OCI-LY1 (cell line): ENCODE data around the gene RAB3IP.

Experiments
- H2AFZ ChIP-seq: fragments of 200-600 bp; sonication (generic), shearing (Covaris generic); 2 replicates; pipeline ENCODE4 v1.6.0; 2014; ENCODE audit warnings: antibody characterized with exemption, mild to moderate bottlenecking, low read length
- H3F3A ChIP-seq: fragments of 200-600 bp; sonication (generic), shearing (Covaris generic); 2 replicates; pipeline ENCODE4 v1.6.0; 2014; ENCODE audit warnings: mild to moderate bottlenecking, antibody characterized with exemption, low read length, moderate library complexity; ENCODE audit not compliant: insufficient read depth
- H3K27ac ChIP-seq: fragments of 200-600 bp; sonication (generic); 2 replicates; pipeline ENCODE4 v1.5.1; 2014; ENCODE audit warnings: low read length, mixed run types, mild to moderate bottlenecking, low read depth; ENCODE audit not compliant: poor library complexity, severe bottlenecking
- H3K27me3 ChIP-seq: fragments of 200-600 bp; sonication (generic); 2 replicates; pipeline ENCODE4 v1.6.0; 2014; ENCODE audit warnings: antibody characterized with exemption, mild to moderate bottlenecking, low read length, moderate library complexity; ENCODE audit not compliant: insufficient read depth
- H3K36me3 ChIP-seq: fragments of 200-600 bp; sonication (generic); 2 replicates; pipeline ENCODE4 v1.6.1; 2014; ENCODE audit warnings: mild to moderate bottlenecking, antibody characterized with exemption, low read length, moderate library complexity, mixed read lengths; ENCODE audit not compliant: insufficient read depth
- H3K4me1 ChIP-seq: fragments of 200-600 bp; sonication (generic); 2 replicates; pipeline ENCODE4 v1.5.1; 2014; ENCODE audit warnings: mild to moderate bottlenecking, low read length, moderate library complexity; ENCODE audit not compliant: insufficient read depth, severe bottlenecking
- H3K4me2 ChIP-seq: fragments of 200-600 bp; sonication (generic), shearing (Covaris generic); 2 replicates; pipeline ENCODE4 v1.6.1; 2014; ENCODE audit warnings: low read length
- H3K4me3 ChIP-seq: fragments of 200-600 bp; sonication (generic); 2 replicates; pipeline ENCODE4 v1.5.1; 2014; ENCODE audit warnings: low read length, low read depth, mild to moderate bottlenecking, mixed read lengths; ENCODE audit not compliant: poor library complexity, severe bottlenecking
- H3K79me2 ChIP-seq: fragments of 200-600 bp; shearing (Covaris generic); 2 replicates; pipeline ENCODE4 v1.6.1; 2016; ENCODE audit warnings: mixed run types, low read length, mixed read lengths; ENCODE audit not compliant: insufficient read depth
- H3K9ac ChIP-seq: fragments of 200-600 bp; sonication (generic), shearing (Covaris generic); 2 replicates; pipeline ENCODE4 v1.6.1; 2014; ENCODE audit warnings: mild to moderate bottlenecking, low read length, mixed read lengths
- H3K9me2 ChIP-seq: fragments of 200-600 bp; sonication (generic), shearing (Covaris generic); 2 replicates; pipeline ENCODE4 v1.6.1; 2014; ENCODE audit warnings: low read depth, mild to moderate bottlenecking, low read length, mixed read lengths
- H3K9me3 ChIP-seq: fragments of 200-600 bp; shearing (Covaris generic); 2 replicates; pipeline ENCODE4 v1.6.1; 2014; ENCODE audit warnings: low read length, mixed read lengths
- H4K20me1 ChIP-seq: fragments of 200-600 bp; sonication (generic), shearing (Covaris generic); 2 replicates; pipeline ENCODE4 v1.6.0; 2016; ENCODE audit warnings: mild to moderate bottlenecking, low read length; ENCODE audit not compliant: insufficient read depth
- EZH2 ChIP-seq: fragments of 200-600 bp; sonication (generic), shearing (Covaris generic); IDR thresholded peaks from 2 replicates; pipeline ENCODE4 v1.8.0; 2017; ENCODE audit warnings: borderline replicate concordance, mixed run types, mild to moderate bottlenecking, antibody characterized with exemption, low read length, moderate library complexity, mixed read lengths
- TF ChIP-seq, protein P1 (sequence below): fragments of 200-600 bp; sonication (generic), shearing (Covaris generic); IDR thresholded peaks from 2 replicates; pipeline ENCODE4 v1.5.1; 2017; ENCODE audit warnings: mild to moderate bottlenecking, antibody characterized with exemption, low read length, moderate library complexity, mixed read lengths

The RAB3IP gene

GRCh38 chr12:69822201-69822860, 83.7 kb downstream of the RAB3IP start:
- Histone ChIP-seq H4K20me1 (no peaks in the 10 kb centered on the region), H2AFZ (no peak overlapping the region), H3K9me2 (no peaks in the 10 kb centered on the region), H3K79me2 (no peaks in the 10 kb centered on the region), H3K27ac (no peak overlapping the region), H3K4me1 (no peaks in the 10 kb centered on the region), H3K9me3 (no peaks in the 10 kb centered on the region), H3K4me3 (no peak overlapping the region), H3K27me3 (no peaks in the 10 kb centered on the region), H3K36me3 (no peaks in the 10 kb centered on the region), H3K9ac (no peak overlapping the region), H3K4me2 (no peak overlapping the region), H3F3A (no peaks in the 10 kb centered on the region)
- no peak for TF ChIP-seq EZH2
- TF ChIP-seq, protein P1, sequence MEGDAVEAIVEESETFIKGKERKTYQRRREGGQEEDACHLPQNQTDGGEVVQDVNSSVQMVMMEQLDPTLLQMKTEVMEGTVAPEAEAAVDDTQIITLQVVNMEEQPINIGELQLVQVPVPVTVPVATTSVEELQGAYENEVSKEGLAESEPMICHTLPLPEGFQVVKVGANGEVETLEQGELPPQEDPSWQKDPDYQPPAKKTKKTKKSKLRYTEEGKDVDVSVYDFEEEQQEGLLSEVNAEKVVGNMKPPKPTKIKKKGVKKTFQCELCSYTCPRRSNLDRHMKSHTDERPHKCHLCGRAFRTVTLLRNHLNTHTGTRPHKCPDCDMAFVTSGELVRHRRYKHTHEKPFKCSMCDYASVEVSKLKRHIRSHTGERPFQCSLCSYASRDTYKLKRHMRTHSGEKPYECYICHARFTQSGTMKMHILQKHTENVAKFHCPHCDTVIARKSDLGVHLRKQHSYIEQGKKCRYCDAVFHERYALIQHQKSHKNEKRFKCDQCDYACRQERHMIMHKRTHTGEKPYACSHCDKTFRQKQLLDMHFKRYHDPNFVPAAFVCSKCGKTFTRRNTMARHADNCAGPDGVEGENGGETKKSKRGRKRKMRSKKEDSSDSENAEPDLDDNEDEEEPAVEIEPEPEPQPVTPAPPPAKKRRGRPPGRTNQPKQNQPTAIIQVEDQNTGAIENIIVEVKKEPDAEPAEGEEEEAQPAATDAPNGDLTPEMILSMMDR, result no peak

DNA sequence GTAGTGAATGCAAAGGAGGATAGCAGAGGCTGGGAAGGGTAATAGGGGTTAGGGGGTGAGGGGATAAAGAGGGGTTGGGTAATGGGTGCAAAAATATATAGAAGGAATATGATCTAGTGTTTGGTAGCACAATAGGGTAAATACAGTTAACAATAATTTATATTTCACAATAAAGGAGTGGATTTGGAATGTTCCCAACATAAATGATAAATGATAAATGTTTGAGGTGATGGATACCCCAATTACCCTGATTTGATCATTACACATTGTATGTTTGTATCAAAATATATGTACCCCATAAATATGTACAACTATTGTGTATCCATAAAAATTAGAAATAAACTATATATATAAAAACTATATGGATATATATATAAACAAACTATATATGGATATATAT, 85.4 kb downstream of the RAB3IP start:
- Histone ChIP-seq H3K79me2 (no peaks in the 10 kb centered on the region), H3K36me3 (no peaks in the 10 kb centered on the region), H3K4me1 (no peaks in the 10 kb centered on the region), H3K4me2 (no peak overlapping the region), H3K9me2 (no peaks in the 10 kb centered on the region), H3K27ac (no peak overlapping the region), H3K9ac (no peak overlapping the region), H3F3A (no peaks in the 10 kb centered on the region), H3K9me3 (no peaks in the 10 kb centered on the region), H2AFZ (no peak overlapping the region), H3K27me3 (peaks cover 4% of the 10 kb centered on the region; the same call in 1 of the 2 replicates), H4K20me1 (no peaks in the 10 kb centered on the region), H3K4me3 (no peak overlapping the region)
- no peak for TF ChIP-seq EZH2
- TF ChIP-seq, protein P1, result no peak

- Histone ChIP-seq H3K36me3 (no peaks in the 10 kb centered on the region), H2AFZ (no peak within 1 kb of the TSS), H3K4me3 (no peak within 1 kb of the TSS), H3K79me2 (no peaks in the 10 kb centered on the region), H3K27ac (no peak within 1 kb of the TSS), H3K9me2 (no peaks in the 10 kb centered on the region), H4K20me1 (no peaks in the 10 kb centered on the region), H3K9ac (no peak within 1 kb of the TSS), H3F3A (no peaks in the 10 kb centered on the region), H3K27me3 (peaks cover 4% of the 10 kb centered on the region; the same call in 1 of the 2 replicates), H3K4me2 (no peak within 1 kb of the TSS), H3K9me3 (no peaks in the 10 kb centered on the region), H3K4me1 (no peaks in the 10 kb centered on the region)
- no peak for TF ChIP-seq EZH2
Measured at GRCh38 chr12:69824966-69825560, 86.4 kb downstream of the RAB3IP start, which contains the start of gene MYRFL. Gene MYRFL (plus strand): TSS chr12:69825227. CDS start chr12:69825518, 291 bp downstream.
